LHCN-M2 (cell line): ENCODE data around the gene OPA3. TPM values are rescaled to one million over a fixed set of nuclear protein-coding genes. Genes with fewer than 3 reads are reported as not detected.

ENCODE experiments used
- DNase-seq: peaks from one replicate; pipeline ENCODE4 v3.0.0-alpha.2; 2012; ENCODE audit warnings: low read depth
- total RNA-seq: library from RNA; depleted of rRNA; stranded (reverse); fragments of >200 nt; gene quantifications from 2 replicates; pipeline ENCODE4 v1.2.3, GENCODE V29; 2014

OPA3 gene
- total RNA-seq, 1 experiment from 2014 or later = 13.7 TPM

- DNase-seq = no peak
Measured at GRCh38 chr19:45567609-45568008, 17.0 kb downstream of the OPA3 start.

- DNase-seq = no peak
Measured at GRCh38 chr19:45564131-45564780, 20.3 kb downstream of the OPA3 start.

GRCh38 chr19:45560686-45561085 lies 23.9 kb downstream of the OPA3 start:
- no peak for DNase-seq

GRCh38 chr19:45560038-45560437 lies 24.6 kb downstream of the OPA3 start:
- no peak for DNase-seq

- DNase-seq = no peak
Measured at GRCh38 chr19:45558399-45558878, 26.2 kb downstream of the OPA3 start.

GRCh38 chr19:45556835-45557234 lies 27.8 kb downstream of the OPA3 start:
- no peak for DNase-seq

GRCh38 chr19:45554481-45554880 lies 30.1 kb downstream of the OPA3 start:
- no peak for DNase-seq

- DNase-seq = no peak
Measured at GRCh38 chr19:45553464-45553863, 31.1 kb downstream of the OPA3 start.

- peak; percentile 38 for DNase-seq
Measured at GRCh38 chr19:45547965-45548609, 36.5 kb downstream of the OPA3 start.

GRCh38 chr19:45547211-45547770 lies 37.3 kb downstream of the OPA3 start:
- no peak for DNase-seq

- no peak for DNase-seq
Measured at GRCh38 chr19:45542234-45542668, 42.4 kb downstream of the OPA3 start.

GRCh38 chr19:45539459-45539858 lies 45.1 kb downstream of the OPA3 start:
- DNase-seq = no peak

- DNase-seq = no peak
Measured at GRCh38 chr19:45531349-45531748, 53.3 kb downstream of the OPA3 start.

GRCh38 chr19:45529420-45529785 lies 55.2 kb downstream of the OPA3 start:
- no peak for DNase-seq

GRCh38 chr19:45528744-45529419 lies 55.7 kb downstream of the OPA3 start:
- DNase-seq = no peak

- peak; percentile 17 for DNase-seq
Measured at GRCh38 chr19:45528149-45528743, 56.4 kb downstream of the OPA3 start.

GRCh38 chr19:45527731-45528130 lies 56.9 kb downstream of the OPA3 start:
- DNase-seq = no peak

- no peak for DNase-seq
Measured at GRCh38 chr19:45526971-45527370, 57.6 kb downstream of the OPA3 start.

- DNase-seq = peak; percentile 78
Measured at GRCh38 chr19:45526143-45526542, 58.5 kb downstream of the OPA3 start.

- DNase-seq = no peak
Measured at GRCh38 chr19:45524575-45525129, 60.0 kb downstream of the OPA3 start.

GRCh38 chr19:45523642-45524256 lies 60.9 kb downstream of the OPA3 start:
- peak; percentile 85 for DNase-seq
